Lung (tissue), 12 donors: ENCODE data around the gene ATXN2. TPM values are rescaled to one million over a fixed set of nuclear protein-coding genes. Genes with fewer than 3 reads are reported as not detected.
"Not testable (repeated sequence)": the region's sequence is repeated elsewhere in the genome, so short reads cannot be mapped to it uniquely, and the experiment has no call there.

Experiments used
- ATAC-seq: fragments of 200-7000 bp; cut with Tn5 transposase; one replicate; pipeline ENCODE4 v1.9.1; 2020; ENCODE audit warnings: moderate number of reproducible peaks; ENCODE audit not compliant: insufficient read depth, low FRiP score
- DNase-seq, 3 donors: peaks; one replicate each; pipeline ENCODE4 v3.0.0-alpha.2; 2013 to 2017
- H3K27ac ChIP-seq, 2 donors: one replicate each; pipeline ENCODE4 v1.5.1; 2013; ENCODE audit warnings: mild to moderate bottlenecking in 2 of 2, moderate library complexity in 2 of 2, control low read depth in 1 of 2, inconsistent platforms in 1 of 2, low read depth in 1 of 2, low read length in 1 of 2
- H3K27me3 ChIP-seq, 3 donors: one replicate each; pipeline ENCODE4 v1.5.1; 2013; ENCODE audit warnings: low read length in 2 of 3; ENCODE audit not compliant: control insufficient read depth in 3 of 3, insufficient read depth in 3 of 3
- H3K36me3 ChIP-seq, 4 donors: one replicate each; pipeline ENCODE4 v1.5.1; 2013; ENCODE audit warnings: low read length in 4 of 4, mild to moderate bottlenecking in 1 of 4, moderate library complexity in 1 of 4; ENCODE audit not compliant: control insufficient read depth in 4 of 4, insufficient read depth in 4 of 4
- H3K4me1 ChIP-seq, 5 donors: one replicate each; pipeline ENCODE4 v1.5.1; 2013; ENCODE audit warnings: low read length in 5 of 5, mild to moderate bottlenecking in 2 of 5, moderate library complexity in 1 of 5; ENCODE audit not compliant: control insufficient read depth in 5 of 5, insufficient read depth in 5 of 5
- H3K4me3 ChIP-seq: one replicate; pipeline ENCODE4 v1.5.1; 2013; ENCODE audit warnings: mild to moderate bottlenecking, control low read depth, moderate library complexity
- H3K9ac ChIP-seq, 2 donors: one replicate each; pipeline ENCODE4 v1.5.1; 2013; ENCODE audit warnings: low read length in 2 of 2, control low read depth in 1 of 2; ENCODE audit not compliant: insufficient read depth in 1 of 2
- H3K9me3 ChIP-seq, 4 donors: one replicate each; pipeline ENCODE4 v1.5.1; 2013; ENCODE audit warnings: low read length in 3 of 4, mild to moderate bottlenecking in 1 of 4, moderate library complexity in 1 of 4; ENCODE audit not compliant: control insufficient read depth in 4 of 4, insufficient read depth in 3 of 4
- CTCF ChIP-seq: IDR thresholded peaks from 2 replicates; pipeline ENCODE4 v1.5.1; 2012; ENCODE audit warnings: mild to moderate bottlenecking; ENCODE audit errors: control extremely low read depth, extremely low read depth
- WGBS, 2 donors: extraction: QIAGEN DNeasy Blood & Tissue Kit; methylation state at CpG; one replicate each; pipeline ENCODE4 v1.1.7; 2013; 5-methylcytosine and 5-hydroxymethylcytosine counted together
- polyA plus RNA-seq, 2 donors: library from polyadenylated mRNA; stranded (reverse); fragments of 200-250 nt; gene quantifications; one replicate each; pipeline ENCODE4 v1.2.1, GENCODE V29; 2013
- total RNA-seq, 2 donors: library from RNA; depleted of rRNA in 1 of 2; stranded (reverse); fragments of >200 nt in 1 of 2; gene quantifications; one replicate each; pipeline ENCODE4 v1.2.1, GENCODE V29; 2014 to 2021
- donor health status: control.
- donor health status: control.
- donor health status: Bipolar disorder and iron deficiency.
- donor health status: healthy.
- donor health status: DM: yes; HTN: yes; CAD: no.

Gene ATXN2
- total and polyA plus RNA-seq, 4 donors = 18.0 to 100 (median 43.5) TPM

- no peak overlapping the region for H3K4me3 ChIP-seq
- WGBS, 2 donors = 74 to 82% methylated on average over 5 of the region's 5 CpGs
- H3K27me3 ChIP-seq = no peaks in the 10 kb centered on the region
- H3K4me1 ChIP-seq = peaks cover 0 to 8% (median 6%) of the 10 kb centered on the region in 5 donors
- H3K9me3 ChIP-seq = no peaks in the 10 kb centered on the region
- DNase-seq (no peak), ATAC-seq (no peak)
- peaks cover 0 to 2% (median 0%) of the 10 kb centered on the region in 4 donors for H3K36me3 ChIP-seq
- H3K9ac ChIP-seq = no peak overlapping the region
- H3K27ac ChIP-seq = no peak overlapping the region
- TF ChIP-seq CTCF = no peak
Measured at GRCh38 chr12:111557271-111558106, 41.6 kb downstream of the ATXN2 start.

GRCh38 chr12:111556676-111557075, 42.4 kb downstream of the ATXN2 start:
- Histone ChIP-seq H3K27me3 (no peaks in the 10 kb centered on the region), H3K4me3 (no peak overlapping the region), H3K9ac (no peak overlapping the region), H3K9me3 (no peaks in the 10 kb centered on the region), H3K36me3 (peaks cover 0 to 3% (median under 1%) of the 10 kb centered on the region in 4 donors), H3K27ac (no peak overlapping the region), H3K4me1 (peaks cover 0 to 6% (median 2%) of the 10 kb centered on the region in 5 donors)
- TF ChIP-seq CTCF = no peak
- ATAC-seq (no peak), DNase-seq (no peak)
- 64 to 69% methylated on average over 6 of the region's 6 CpGs for WGBS, 2 donors

DNA sequence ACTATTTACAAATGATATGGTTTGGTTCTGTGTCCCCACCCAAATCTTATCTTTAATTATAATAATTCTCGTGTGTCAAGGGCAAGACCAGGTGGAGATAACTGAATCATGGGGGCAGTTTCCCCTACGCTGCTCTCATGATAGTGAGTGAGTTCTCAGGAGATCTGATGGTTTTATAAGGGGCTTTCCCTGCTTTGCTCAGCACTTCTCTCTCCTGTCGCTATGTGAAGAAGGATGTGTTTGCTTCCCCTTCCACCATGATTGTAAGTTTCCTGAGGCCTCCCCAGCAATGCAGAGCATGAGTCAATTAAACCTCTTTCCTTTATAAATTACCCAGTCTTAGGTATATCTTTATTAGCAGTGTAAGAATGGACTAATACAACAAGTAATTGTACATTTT, 43.8 kb downstream of the ATXN2 start:
- H3K4me1 ChIP-seq, H3K27ac ChIP-seq, H3K9ac ChIP-seq, ATAC-seq, DNase-seq, H3K4me3 ChIP-seq, H3K9me3 ChIP-seq, H3K36me3 ChIP-seq, H3K27me3 ChIP-seq: not testable (repeated sequence)
- WGBS, 2 donors = 88 to 90% methylated on average over 3 of the region's 3 CpGs

DNA sequence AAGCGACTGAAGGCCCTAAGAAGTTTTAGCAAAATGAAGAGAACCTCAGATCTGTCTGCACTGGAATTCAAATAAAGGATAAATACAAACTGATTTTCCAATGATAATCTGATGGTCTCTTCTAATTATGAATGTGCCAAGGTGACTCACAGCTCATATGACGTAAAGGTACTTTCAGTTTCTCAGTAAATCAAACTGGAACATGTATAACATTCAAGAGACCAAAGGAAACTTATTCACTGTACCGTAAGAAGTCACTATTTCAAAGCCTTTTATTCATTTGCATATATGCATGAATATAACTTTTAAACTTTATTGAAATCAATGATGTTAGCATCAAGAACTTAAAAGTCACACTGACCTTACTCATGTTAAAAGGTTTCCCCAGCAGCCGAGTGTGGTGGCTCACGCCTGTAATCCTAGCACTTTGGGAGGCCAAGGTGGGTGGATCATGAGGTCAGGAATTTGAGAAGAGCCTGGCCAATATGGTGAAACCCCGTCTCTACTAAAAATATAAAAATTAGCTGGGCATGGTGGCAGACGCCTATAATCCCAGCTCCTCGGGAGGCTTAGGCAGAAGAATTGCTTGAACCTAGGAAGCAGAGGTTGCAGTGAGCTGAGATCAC, 52.2 kb downstream of the ATXN2 start:
- H3K4me1 ChIP-seq = no peaks in the 10 kb centered on the region
- DNase-seq (no peak), ATAC-seq (no peak)
- no peak for TF ChIP-seq CTCF
- no peaks in the 10 kb centered on the region for H3K9me3 ChIP-seq
- no peak overlapping the region for H3K27ac ChIP-seq
- H3K4me3 ChIP-seq = no peak overlapping the region
- no peak overlapping the region for H3K9ac ChIP-seq
- H3K27me3 ChIP-seq = no peaks in the 10 kb centered on the region
- WGBS, 2 donors = 94 to 96% methylated on average over 8 of the region's 8 CpGs
- peaks cover 15 to 26% (median 20%) of the 10 kb centered on the region in 4 donors for H3K36me3 ChIP-seq
